Endothelial cell of umbilical vein (primary cell): Measurements from ENCODE around the gene MARS1. TPM values are rescaled to one million over a fixed set of nuclear protein-coding genes. Genes with fewer than 3 reads are reported as not detected.
A peak's percentile ranks its signal among the peaks of the same experiment; 100 is the strongest.

Experiments used
- BruUV-seq: library from RNA; stranded (reverse); fragments of 400-500 nt; replicated peaks from 2 replicates; lab custom pipeline; 2021; lab: Mats Ljungman, UMichigan
- CTCF ChIA-PET: fragments of 300-600, 350-600 bp; sonication (Branson Sonifier 250); formaldehyde crosslinking; loops from one replicate; lab custom pipeline; 2021; ENCODE audit warnings: antibody characterized with exemption, inconsistent platforms; lab: Charles Lee
- POLR2A ChIA-PET: fragments of 300-600, 350-600 bp; sonication (Branson Sonifier 250); formaldehyde crosslinking; loops from one replicate; lab custom pipeline; 2021; ENCODE audit warnings: antibody characterized with exemption, inconsistent platforms; lab: Charles Lee
- DNase-seq: peaks from one replicate; pipeline ENCODE4 v3.0.0-alpha.2; 2011; ENCODE audit warnings: low read depth, low spot score
- FAIRE-seq: peaks from 2 replicates; lab custom pipeline; 2011; peaks lifted over from hg19 to GRCh38; lab: Jason Lieb, UNC
- H2AFZ ChIP-seq: 2 replicates; pipeline ENCODE4 v1.6.0; 2012; ENCODE audit warnings: low read depth, low read length, control low read depth, inconsistent platforms
- H3K27ac ChIP-seq: 2 replicates; pipeline ENCODE4 v1.5.1; 2011; ENCODE audit warnings: low read depth, mild to moderate bottlenecking, control low read depth, low read length, moderate library complexity; ENCODE audit not compliant: insufficient read depth
- H3K27me3 ChIP-seq, 2 experiments: 2 replicates each; pipeline versions ENCODE4 v1.6.0 to v1.6.1; 2011; ENCODE audit warnings: low read length in 2 of 2, mixed read lengths in 1 of 2; ENCODE audit not compliant: control insufficient read depth in 2 of 2, insufficient read depth in 2 of 2
- H3K36me3 ChIP-seq, 2 experiments: 2 replicates in 1 of 2; 3 replicates in 1 of 2; pipeline ENCODE4 v1.5.1; 2011; ENCODE audit warnings: low read length in 2 of 2, mild to moderate bottlenecking in 1 of 2, moderate library complexity in 1 of 2; ENCODE audit not compliant: control insufficient read depth in 2 of 2, insufficient read depth in 2 of 2; ENCODE audit errors: extremely low read depth in 1 of 2
- H3K4me1 ChIP-seq: 3 replicates; pipeline ENCODE4 v1.5.1; 2011; ENCODE audit warnings: mild to moderate bottlenecking, low read length; ENCODE audit not compliant: control insufficient read depth, insufficient read depth; ENCODE audit errors: extremely low read depth
- H3K4me2 ChIP-seq: 2 replicates; pipeline ENCODE4 v1.6.1; 2011; ENCODE audit warnings: low read length, control low read depth, mixed read lengths; ENCODE audit not compliant: insufficient read depth
- H3K4me3 ChIP-seq, 3 experiments: fragments of 200-600 bp in 1 of 3; sonication (generic), shearing (Covaris generic) in 1 of 3; replicated peaks in 1 of 3; 2 replicates each; pipeline ENCODE4 v1.5.1; 2011 to 2016; ENCODE audit warnings: control low read depth in 3 of 3, low read length in 3 of 3, mild to moderate bottlenecking in 2 of 3, inconsistent platforms in 1 of 3, low read depth in 1 of 3, moderate library complexity in 1 of 3; ENCODE audit not compliant: insufficient read depth in 1 of 3
- H3K79me2 ChIP-seq: 2 replicates; pipeline ENCODE4 v1.6.0; 2012; ENCODE audit warnings: low read length, inconsistent platforms; ENCODE audit not compliant: control insufficient read depth, insufficient read depth
- H3K9ac ChIP-seq: replicated peaks from 2 replicates; pipeline ENCODE3; 2011; ENCODE audit warnings: low read length, control low read depth; ENCODE audit not compliant: insufficient read depth; ENCODE audit errors: extremely low read depth
- H3K9me1 ChIP-seq: replicated peaks from 3 replicates; pipeline ENCODE4 v1.6.0; 2011; ENCODE audit warnings: mild to moderate bottlenecking, low read length; ENCODE audit not compliant: control insufficient read depth, insufficient read depth; ENCODE audit errors: extremely low read depth
- H3K9me3 ChIP-seq: replicated peaks from 2 replicates; pipeline ENCODE4 v1.5.1; 2012; ENCODE audit warnings: low read length, inconsistent platforms; ENCODE audit not compliant: control insufficient read depth, insufficient read depth
- H4K20me1 ChIP-seq: replicated peaks from 2 replicates; pipeline ENCODE3; 2011; ENCODE audit warnings: mild to moderate bottlenecking, low read length; ENCODE audit not compliant: control insufficient read depth, insufficient read depth; ENCODE audit errors: extremely low read depth
- CTCF ChIP-seq, 2 donors: IDR thresholded peaks; 1 replicate in 1 of 2; 2 replicates in 1 of 2; pipeline ENCODE4 v1.5.1; 2011; ENCODE audit warnings: low read length in 2 of 2, mild to moderate bottlenecking in 2 of 2, moderate library complexity in 2 of 2, control low read depth in 1 of 2, inconsistent platforms in 1 of 2, low read depth in 1 of 2; ENCODE audit not compliant: insufficient read depth in 1 of 2; ENCODE audit errors: extremely low read depth in 1 of 2
- EZH2 ChIP-seq: IDR thresholded peaks from 2 replicates; pipeline ENCODE4 v1.6.1; 2012; ENCODE audit warnings: borderline replicate concordance, low read depth, mild to moderate bottlenecking, moderate library complexity, low read length, inconsistent platforms; ENCODE audit not compliant: severe bottlenecking
- FOS ChIP-seq: IDR thresholded peaks from 2 replicates; pipeline ENCODE4 v1.6.1; 2011; ENCODE audit warnings: mild to moderate bottlenecking, low read length, moderate library complexity, borderline replicate concordance; ENCODE audit not compliant: insufficient read depth
- GATA2 ChIP-seq: IDR thresholded peaks from 2 replicates; pipeline ENCODE4 v1.7.0; 2011; ENCODE audit warnings: low read depth, mild to moderate bottlenecking, moderate library complexity, mixed read lengths, low read length; ENCODE audit not compliant: insufficient read length, insufficient read depth
- JUN ChIP-seq: IDR thresholded peaks from 2 replicates; pipeline ENCODE4 v1.6.1; 2011; ENCODE audit warnings: borderline replicate concordance, low read depth; ENCODE audit not compliant: insufficient read length, insufficient read depth
- MYC ChIP-seq: IDR thresholded peaks from one replicate; pipeline ENCODE4 v1.6.1; 2011; ENCODE audit warnings: mild to moderate bottlenecking, low read depth, low read length
- POLR2A ChIP-seq: IDR thresholded peaks from 2 replicates; pipeline ENCODE4 v1.6.1; 2012; ENCODE audit warnings: low read depth, mild to moderate bottlenecking, control low read depth, low read length
- POLR2AphosphoS5 ChIP-seq: IDR thresholded peaks from 2 replicates; pipeline ENCODE4 v1.6.1; 2012; ENCODE audit warnings: low read depth, mild to moderate bottlenecking, control low read depth, low read length, moderate library complexity; ENCODE audit not compliant: insufficient read depth
- dilution Hi-C: fragments of 300-500 bp; cut with MboI; formaldehyde crosslinking; loops from one replicate; pipeline ENCODE4 v1.15.0; 2019; ENCODE audit warnings: low sequenced_read_pairs; ENCODE audit not compliant: extremely low pct_ligation_motif_present
- intact Hi-C: fragments of 100-400 bp; cut with micrococcal nuclease; formaldehyde crosslinking; loops from one replicate; pipeline ENCODE4 v1.10.0; 2022
- polyA plus RNA-seq, 4 experiments: library from polyadenylated mRNA; depleted of rRNA in 3 of 4; stranded (reverse) in 3 of 4; unstranded in 1 of 4; fragments of >200 nt; gene quantifications; 2 replicates each; pipeline versions ENCODE4 v1.2.1 to v1.2.3, GENCODE V29; 2011 to 2012; ENCODE audit warnings: missing spikeins in 1 of 4
- total RNA-seq: library from RNA; stranded (reverse); gene quantifications from 2 replicates; pipeline ENCODE4 v1.2.3, GENCODE V29; 2021
- TF ChIP-seq, protein P1 (sequence below): IDR thresholded peaks from 2 replicates; pipeline ENCODE4 v1.6.1; 2011; ENCODE audit not compliant: insufficient read depth, insufficient read length

MARS1 gene
- total and polyA plus RNA-seq, 2 donors (not counting 3 experiments of a cell fraction or from before 2014, with no cell fraction given): 118 to 212 TPM

DNA sequence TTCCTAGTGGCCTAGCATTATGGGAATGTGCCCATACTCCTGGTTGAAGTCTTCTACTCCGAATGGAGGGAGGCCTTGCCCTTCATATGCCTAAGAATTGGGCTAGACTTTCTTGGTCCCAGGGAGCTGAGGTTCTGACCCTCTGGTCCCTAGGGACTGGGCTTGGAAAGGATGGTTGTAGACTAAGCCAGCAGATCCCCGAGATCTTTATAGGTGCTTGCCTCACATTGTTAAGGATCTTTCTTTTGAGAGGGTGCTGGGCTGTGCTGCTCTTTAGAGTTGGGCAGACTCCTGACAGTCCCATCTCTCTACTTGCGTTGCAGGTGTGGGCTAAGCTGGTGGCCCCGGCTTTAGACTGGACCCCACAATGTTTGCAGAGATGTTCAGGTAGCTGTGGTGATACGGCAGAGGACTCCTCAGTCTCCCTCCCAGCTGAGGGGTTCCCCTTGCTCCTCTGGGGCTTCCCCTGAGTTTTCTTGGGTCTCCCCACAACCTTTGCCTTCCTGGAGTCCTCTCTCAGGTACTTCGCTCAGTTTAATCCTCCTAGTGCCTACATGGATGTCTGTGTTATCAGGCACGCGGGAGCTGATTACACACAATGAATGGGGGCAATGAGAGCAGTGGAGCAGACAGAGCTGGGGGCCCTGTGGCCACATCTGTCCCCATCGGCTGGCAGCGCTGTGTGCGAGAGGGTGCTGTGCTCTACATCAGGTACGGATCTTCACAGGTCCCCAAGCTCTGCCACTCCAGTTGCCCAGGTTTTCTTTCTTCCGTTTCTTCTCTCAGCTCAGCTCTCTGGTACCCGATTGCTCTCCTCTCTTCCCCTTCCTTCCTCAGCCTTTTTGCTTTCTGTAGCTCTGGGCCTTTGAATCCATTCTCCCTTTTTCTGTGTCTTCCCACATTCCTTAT, 36.1 kb downstream of the MARS1 start:
- H3K27ac ChIP-seq: peak overlapping the region; percentile 27
- FAIRE-seq (no peak), DNase-seq (no peak)
- H3K9ac ChIP-seq: peak overlapping the region; percentile 75
- H3K27me3 ChIP-seq: no peaks in the 10 kb centered on the region
- peak overlapping the region; percentile 47 to 83 (median 50) for H3K4me3 ChIP-seq
- no peak for TF ChIP-seq JUN
- no peak for TF ChIP-seq FOS
- TF ChIP-seq MYC: no peak
- TF ChIP-seq POLR2A: no peak
- TF ChIP-seq POLR2AphosphoS5: no peak
- TF ChIP-seq GATA2: no peak
- TF ChIP-seq, protein P1, sequence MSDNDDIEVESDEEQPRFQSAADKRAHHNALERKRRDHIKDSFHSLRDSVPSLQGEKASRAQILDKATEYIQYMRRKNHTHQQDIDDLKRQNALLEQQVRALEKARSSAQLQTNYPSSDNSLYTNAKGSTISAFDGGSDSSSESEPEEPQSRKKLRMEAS: no peak
- TF ChIP-seq EZH2: no peak
- no peak for TF ChIP-seq CTCF (IDR thresholded peaks at IDR 0.05; ENCODE audit: extremely low read depth in 1 of 2, insufficient read depth in 1 of 2, low read depth in 1 of 2, low read length in 2 of 2)
- BruUV-seq: no TSS peak
- H3K79me2 ChIP-seq: peaks cover 32% of the 10 kb centered on the region
- peak overlapping the region; percentile 81 for H3K4me2 ChIP-seq
- peaks cover 30% of the 10 kb centered on the region for H3K4me1 ChIP-seq
- H4K20me1 ChIP-seq: no peaks in the 10 kb centered on the region
- dilution Hi-C loops (no loop called here), intact Hi-C loops (loop anchor here (5.0 kb wide), 1 partner anchor 37 kb away; the partner anchor contains the start of gene MARS1)
- H3K9me1 ChIP-seq: no peaks in the 10 kb centered on the region
- H3K9me3 ChIP-seq: no peaks in the 10 kb centered on the region
- POLR2A ChIA-PET: interaction anchor here (0.9 kb wide), 2 partner anchors 20 to 22 kb away, joined by 5 to 8 read pairs; no protein-coding TSS in a partner anchor
- CTCF ChIA-PET: interaction anchor here (1.1 to 1.5 kb wide), 3 partner anchors 23 to 109 kb away, joined by 3 to 6 read pairs (median 5); partner anchors contain the start of genes B4GALNT1 and DCTN2
- H2AFZ ChIP-seq: no peak overlapping the region
- H3K36me3 ChIP-seq: peaks cover 7 to 30% of the 10 kb centered on the region in 2 experiments
